Activated CD4-positive, alpha-beta T cell treated with anti-CD3 and anti-CD28 coated beads, Interleukin-2, amount 10 ng/mL, durations not matched to agents 7 days and 5 days (primary cell): ENCODE measurements around the gene C1orf146. TPM values are rescaled to one million over a fixed set of nuclear protein-coding genes. Genes with fewer than 3 reads are reported as not detected.

Experiments
- CTCF ChIA-PET: fragments of 350-600 bp; sonication (Branson Sonifier 250); formaldehyde crosslinking; loops from one replicate; lab custom pipeline; 2021; ENCODE audit warnings: antibody characterized with exemption; lab: Charles Lee
- POLR2A ChIA-PET: fragments of 350-600 bp; sonication (Branson Sonifier 250); formaldehyde crosslinking; loops from one replicate; lab custom pipeline; 2021; ENCODE audit warnings: antibody characterized with exemption; lab: Charles Lee
- DNase-seq: peaks from one replicate; pipeline ENCODE4 v3.0.0-alpha.2; 2020
- H3K27ac Mint-ChIP-seq: one replicate; pipeline ENCODE4 v1.8.0; 2021; ENCODE audit warnings: mild to moderate bottlenecking, moderate library complexity, mixed read lengths
- H3K27me3 Mint-ChIP-seq: one replicate; pipeline ENCODE4 v1.8.0; 2021; ENCODE audit warnings: mixed read lengths
- H3K36me3 Mint-ChIP-seq: one replicate; pipeline ENCODE4 v1.8.0; 2021; ENCODE audit warnings: low read depth, mixed read lengths
- H3K4me1 Mint-ChIP-seq: one replicate; pipeline ENCODE4 v1.8.0; 2021; ENCODE audit warnings: mixed read lengths
- H3K4me3 Mint-ChIP-seq: one replicate; pipeline ENCODE4 v1.8.0; 2021; ENCODE audit warnings: mild to moderate bottlenecking, moderate library complexity, mixed read lengths
- H3K9me3 Mint-ChIP-seq: one replicate; pipeline ENCODE4 v1.8.0; 2021; ENCODE audit warnings: mixed read lengths
- total RNA-seq, 2 experiments: library from RNA; stranded (reverse); gene quantifications; one replicate each; pipeline ENCODE4 v1.2.3, GENCODE V29; 2021

C1orf146 gene
- not detected for total RNA-seq

- no peaks in the 10 kb centered on the region for H3K27me3 Mint-ChIP-seq
- CTCF ChIA-PET: no interaction called here
Observed at GRCh38 chr1:92217721-92218120, at the start of gene C1orf146. Gene C1orf146 (plus strand): TSS chr1:92217915. CDS start chr1:92231421, 13,506 bp downstream.

GRCh38 chr1:92168657-92169056, 49.1 kb upstream of the C1orf146 start:
- H3K4me3 Mint-ChIP-seq: no peak overlapping the region
- H3K27me3 Mint-ChIP-seq: no peaks in the 10 kb centered on the region
- no peaks in the 10 kb centered on the region for H3K36me3 Mint-ChIP-seq
- no peaks in the 10 kb centered on the region for H3K9me3 Mint-ChIP-seq
- H3K4me1 Mint-ChIP-seq: no peaks in the 10 kb centered on the region
- POLR2A ChIA-PET: no interaction called here
- CTCF ChIA-PET: no interaction called here
- DNase-seq: no peak
- no peak overlapping the region for H3K27ac Mint-ChIP-seq

More at GRCh38 chr1:92217721-92218120, at the start of gene C1orf146:
- Mint-ChIP-seq H3K36me3 (no peaks in the 10 kb centered on the region), H3K4me3 (no peak within 1 kb of the TSS), H3K4me1 (no peaks in the 10 kb centered on the region), H3K9me3 (no peaks in the 10 kb centered on the region), H3K27ac (no peak within 1 kb of the TSS)
- no peak for DNase-seq
- POLR2A ChIA-PET: no interaction called here

GRCh38 chr1:92169214-92170005, 48.3 kb upstream of the C1orf146 start:
- ChIA-PET CTCF (no interaction called here), POLR2A (no interaction called here)
- Mint-ChIP-seq H3K36me3 (no peaks in the 10 kb centered on the region), H3K4me3 (no peak overlapping the region), H3K27me3 (no peaks in the 10 kb centered on the region), H3K9me3 (no peaks in the 10 kb centered on the region), H3K4me1 (no peaks in the 10 kb centered on the region), H3K27ac (no peak overlapping the region)
- DNase-seq: no peak

- Mint-ChIP-seq H3K27me3 (peaks cover 2% of the 10 kb centered on the region), H3K4me3 (no peak overlapping the region), H3K36me3 (peaks cover 4% of the 10 kb centered on the region), H3K27ac (no peak overlapping the region), H3K9me3 (no peaks in the 10 kb centered on the region), H3K4me1 (no peaks in the 10 kb centered on the region)
- POLR2A ChIA-PET: no interaction called here
- CTCF ChIA-PET: no interaction called here
- DNase-seq: no peak
Observed at GRCh38 chr1:92184632-92185031, 33.1 kb upstream of the C1orf146 start.

- Mint-ChIP-seq H3K4me3 (no peak overlapping the region), H3K27ac (no peak overlapping the region), H3K36me3 (no peaks in the 10 kb centered on the region), H3K27me3 (peaks cover 2% of the 10 kb centered on the region), H3K4me1 (no peaks in the 10 kb centered on the region), H3K9me3 (no peaks in the 10 kb centered on the region)
- ChIA-PET POLR2A (interaction anchor here (0.7 kb wide), 1 partner anchor 303 kb away, joined by 5 read pairs; no protein-coding TSS in a partner anchor), CTCF (no interaction called here)
- no peak for DNase-seq
Observed at GRCh38 chr1:92186081-92186480, 31.6 kb upstream of the C1orf146 start.

GRCh38 chr1:92188436-92189255, 29.1 kb upstream of the C1orf146 start:
- Mint-ChIP-seq H3K27me3 (peaks cover 2% of the 10 kb centered on the region), H3K4me3 (no peak overlapping the region), H3K27ac (no peak overlapping the region), H3K4me1 (no peaks in the 10 kb centered on the region), H3K9me3 (no peaks in the 10 kb centered on the region), H3K36me3 (no peaks in the 10 kb centered on the region)
- CTCF ChIA-PET: interaction anchor here (1.1 kb wide), 1 partner anchor 87 kb away, joined by 4 read pairs; no protein-coding TSS in a partner anchor
- POLR2A ChIA-PET: no interaction called here
- DNase-seq: no peak

- Mint-ChIP-seq H3K4me1 (peaks cover under 1% of the 10 kb centered on the region), H3K9me3 (no peaks in the 10 kb centered on the region), H3K27ac (no peak overlapping the region), H3K4me3 (no peak overlapping the region), H3K36me3 (no peaks in the 10 kb centered on the region), H3K27me3 (peaks cover 2% of the 10 kb centered on the region)
- DNase-seq: no peak
- POLR2A ChIA-PET: no interaction called here
- CTCF ChIA-PET: no interaction called here
Observed at GRCh38 chr1:92191726-92192125, 26.0 kb upstream of the C1orf146 start.

GRCh38 chr1:92192246-92192645, 25.5 kb upstream of the C1orf146 start:
- no peak for DNase-seq
- Mint-ChIP-seq H3K27ac (no peak overlapping the region), H3K9me3 (no peaks in the 10 kb centered on the region), H3K4me3 (no peak overlapping the region), H3K27me3 (peaks cover 2% of the 10 kb centered on the region), H3K36me3 (no peaks in the 10 kb centered on the region), H3K4me1 (peaks cover 3% of the 10 kb centered on the region)
- POLR2A ChIA-PET: no interaction called here
- CTCF ChIA-PET: no interaction called here

GRCh38 chr1:92194511-92194910, 23.2 kb upstream of the C1orf146 start:
- Mint-ChIP-seq H3K4me1 (peaks cover 3% of the 10 kb centered on the region), H3K27me3 (no peaks in the 10 kb centered on the region), H3K36me3 (no peaks in the 10 kb centered on the region), H3K9me3 (no peaks in the 10 kb centered on the region), H3K4me3 (no peak overlapping the region), H3K27ac (no peak overlapping the region)
- CTCF ChIA-PET: no interaction called here
- no peak for DNase-seq
- POLR2A ChIA-PET: no interaction called here

GRCh38 chr1:92201973-92202372, 15.7 kb upstream of the C1orf146 start:
- H3K4me1 Mint-ChIP-seq: peaks cover 17% of the 10 kb centered on the region
- CTCF ChIA-PET: interaction anchor here (0.6 kb wide), 1 partner anchor 312 kb away, joined by 4 read pairs; no protein-coding TSS in a partner anchor
- peak overlapping the region; percentile 71 for H3K27ac Mint-ChIP-seq
- no peaks in the 10 kb centered on the region for H3K27me3 Mint-ChIP-seq
- no peak overlapping the region for H3K4me3 Mint-ChIP-seq
- H3K9me3 Mint-ChIP-seq: peaks cover 18% of the 10 kb centered on the region
- DNase-seq: peak; percentile 7
- peaks cover 7% of the 10 kb centered on the region for H3K36me3 Mint-ChIP-seq
- POLR2A ChIA-PET: no interaction called here

GRCh38 chr1:92203105-92203504, 14.6 kb upstream of the C1orf146 start:
- no peak for DNase-seq
- Mint-ChIP-seq H3K27me3 (no peaks in the 10 kb centered on the region), H3K4me1 (peaks cover 16% of the 10 kb centered on the region), H3K36me3 (peaks cover 7% of the 10 kb centered on the region), H3K4me3 (no peak overlapping the region), H3K9me3 (peaks cover 18% of the 10 kb centered on the region), H3K27ac (peak overlapping the region; percentile 42)
- CTCF ChIA-PET: no interaction called here
- POLR2A ChIA-PET: no interaction called here

- peaks cover 3% of the 10 kb centered on the region for H3K9me3 Mint-ChIP-seq
- CTCF ChIA-PET: interaction anchor here (1.3 kb wide), 1 partner anchor 79 kb away, joined by 3 read pairs; no protein-coding TSS in a partner anchor
Observed at GRCh38 chr1:92210701-92211100, 7.0 kb upstream of the C1orf146 start.

GRCh38 chr1:92211166-92211565, 6.5 kb upstream of the C1orf146 start:
- Mint-ChIP-seq H3K9me3 (peaks cover 3% of the 10 kb centered on the region), H3K27ac (no peak overlapping the region), H3K4me1 (peaks cover 9% of the 10 kb centered on the region), H3K4me3 (no peak overlapping the region), H3K36me3 (no peaks in the 10 kb centered on the region), H3K27me3 (no peaks in the 10 kb centered on the region)
- POLR2A ChIA-PET: no interaction called here
- CTCF ChIA-PET: interaction anchor here (1.3 kb wide), 1 partner anchor 79 kb away, joined by 3 read pairs; no protein-coding TSS in a partner anchor
- DNase-seq: no peak

More at GRCh38 chr1:92210701-92211100, 7.0 kb upstream of the C1orf146 start:
- no peaks in the 10 kb centered on the region for H3K36me3 Mint-ChIP-seq
- H3K4me1 Mint-ChIP-seq: peaks cover 9% of the 10 kb centered on the region
- no peak overlapping the region for H3K27ac Mint-ChIP-seq
- DNase-seq: no peak
- no peak overlapping the region for H3K4me3 Mint-ChIP-seq
- POLR2A ChIA-PET: no interaction called here
- H3K27me3 Mint-ChIP-seq: no peaks in the 10 kb centered on the region
